H1 (cell line): ENCODE measurements around the gene FBXO21. TPM values are rescaled to one million over a fixed set of nuclear protein-coding genes. Genes with fewer than 3 reads are reported as not detected.

Experiments used
- ASH2L ChIP-seq: fragments of 200-600, 300-600 bp; sonication (generic); IDR thresholded peaks from one replicate; pipeline ENCODE4 v1.7.1; 2017; ENCODE audit warnings: low read length
- CBX8 ChIP-seq: fragments of 300-800, 300-1000 bp; sonication (generic); IDR thresholded peaks from 2 replicates; pipeline ENCODE4 v1.7.1; 2016; ENCODE audit warnings: low read depth, low read length, borderline replicate concordance
- CHD1 ChIP-seq: IDR thresholded peaks from 2 replicates; pipeline ENCODE4 v1.6.1; 2012; ENCODE audit warnings: low read depth, low read length, improper control_type of control experiment
- CHD2 ChIP-seq: IDR thresholded peaks from 2 replicates; pipeline ENCODE4 v1.6.1; 2012; ENCODE audit warnings: low read length, improper control_type of control experiment
- CREB1 ChIP-seq: IDR thresholded peaks from 2 replicates; pipeline ENCODE4 v1.6.1; 2012; ENCODE audit warnings: inconsistent platforms
- EP300 ChIP-seq, 2 experiments: IDR thresholded peaks; 1 replicate in 1 of 2; 2 replicates in 1 of 2; pipeline ENCODE4 v1.6.1; 2011 to 2012; ENCODE audit warnings: low read depth in 2 of 2, low read length in 2 of 2, mild to moderate bottlenecking in 2 of 2, borderline replicate concordance in 1 of 2, inconsistent platforms in 1 of 2, moderate library complexity in 1 of 2
- EZH2 ChIP-seq: fragments of 200-600 bp; sonication (generic); IDR thresholded peaks from 2 replicates; pipeline ENCODE4 v1.7.1; 2012; ENCODE audit warnings: low read depth, mild to moderate bottlenecking, moderate library complexity, low read length, inconsistent platforms; ENCODE audit not compliant: severe bottlenecking
- GABPA ChIP-seq: IDR thresholded peaks from 2 replicates; pipeline ENCODE4 v1.6.1; 2011; ENCODE audit warnings: mild to moderate bottlenecking, low read length, moderate library complexity, borderline replicate concordance; ENCODE audit not compliant: insufficient read depth
- GTF2F1 ChIP-seq: IDR thresholded peaks from 2 replicates; pipeline ENCODE4 v1.6.1; 2012; ENCODE audit warnings: low read depth, low read length, improper control_type of control experiment, borderline replicate concordance
- HDAC2 ChIP-seq, 2 experiments: fragments of 300-600 bp in 1 of 2; sonication (generic) in 1 of 2; IDR thresholded peaks; 2 replicates each; pipeline ENCODE4 v1.6.1; 2011 to 2012; ENCODE audit warnings: low read depth in 2 of 2, low read length in 2 of 2, mild to moderate bottlenecking in 2 of 2, moderate library complexity in 2 of 2, borderline replicate concordance in 1 of 2, inconsistent platforms in 1 of 2
- POLR2A ChIP-seq, 2 experiments: IDR thresholded peaks; 1 replicate in 1 of 2; 2 replicates in 1 of 2; pipeline ENCODE4 v1.6.1; 2011; ENCODE audit warnings: low read depth in 2 of 2, low read length in 2 of 2, mild to moderate bottlenecking in 2 of 2; ENCODE audit errors: control extremely low read depth in 1 of 2
- POLR2AphosphoS5 ChIP-seq: IDR thresholded peaks from 2 replicates; pipeline ENCODE4 v1.6.1; 2011; ENCODE audit warnings: low read depth, low read length
- RAD21 ChIP-seq, 2 experiments: IDR thresholded peaks in 1 of 2; conservative IDR thresholded peaks in 1 of 2; 2 replicates each; pipeline ENCODE4 v1.6.1; 2011; ENCODE audit warnings: low read depth in 2 of 2, low read length in 2 of 2, improper control_type of control experiment in 1 of 2, inconsistent platforms in 1 of 2, mild to moderate bottlenecking in 1 of 2, moderate library complexity in 1 of 2
- SIRT6 ChIP-seq: IDR thresholded peaks from one replicate; pipeline ENCODE4 v1.7.1; 2012; ENCODE audit warnings: low read length, inconsistent platforms
- SP1 ChIP-seq: IDR thresholded peaks from 2 replicates; pipeline ENCODE4 v1.6.1; 2011; ENCODE audit warnings: low read depth, low read length
- TBP ChIP-seq: IDR thresholded peaks from 2 replicates; pipeline ENCODE4 v1.6.1; 2011; ENCODE audit warnings: low read depth, low read length, improper control_type of control experiment
- TEAD4 ChIP-seq: IDR thresholded peaks from 2 replicates; pipeline ENCODE4 v1.6.1; 2012; ENCODE audit warnings: low read depth, low read length, inconsistent platforms, mixed read lengths
- polyA plus RNA-seq, 7 experiments: library from polyadenylated mRNA; depleted of rRNA in 3 of 7; stranded (reverse) in 5 of 7; unstranded in 2 of 7; fragments of >200 nt in 5 of 7; fragments of 200-250 nt in 2 of 7; gene quantifications; 1 replicate in 5 of 7; 2 replicates in 1 of 7; 4 replicates in 1 of 7; pipeline versions ENCODE4 v1.2.1 to v1.2.3, GENCODE V29; 2011 to 2013; ENCODE audit warnings: missing spikeins in 2 of 7, mixed read lengths in 2 of 7
- total RNA-seq: library from RNA; stranded (reverse); fragmentation: NEBNext Ultra II Directional; extraction: Animal tissue kit (Norgen Biotek cat#: 25700); gene quantifications from 2 replicates; pipeline ENCODE4 v1.2.1, GENCODE V29; 2021
- TF ChIP-seq, protein P1 (sequence below): IDR thresholded peaks from 2 replicates; pipeline ENCODE4 v1.6.1; 2012; ENCODE audit warnings: inconsistent platforms
- TF ChIP-seq, protein P2 (sequence below): IDR thresholded peaks from 2 replicates; pipeline ENCODE4 v1.6.1; 2012; ENCODE audit warnings: inconsistent platforms

Gene FBXO21
- total and polyA plus RNA-seq, 2 of the 8 experiments (the other 6 are each of a cell fraction or from before 2014, with no cell fraction given), result 57.0 to 80.6 TPM

DNA sequence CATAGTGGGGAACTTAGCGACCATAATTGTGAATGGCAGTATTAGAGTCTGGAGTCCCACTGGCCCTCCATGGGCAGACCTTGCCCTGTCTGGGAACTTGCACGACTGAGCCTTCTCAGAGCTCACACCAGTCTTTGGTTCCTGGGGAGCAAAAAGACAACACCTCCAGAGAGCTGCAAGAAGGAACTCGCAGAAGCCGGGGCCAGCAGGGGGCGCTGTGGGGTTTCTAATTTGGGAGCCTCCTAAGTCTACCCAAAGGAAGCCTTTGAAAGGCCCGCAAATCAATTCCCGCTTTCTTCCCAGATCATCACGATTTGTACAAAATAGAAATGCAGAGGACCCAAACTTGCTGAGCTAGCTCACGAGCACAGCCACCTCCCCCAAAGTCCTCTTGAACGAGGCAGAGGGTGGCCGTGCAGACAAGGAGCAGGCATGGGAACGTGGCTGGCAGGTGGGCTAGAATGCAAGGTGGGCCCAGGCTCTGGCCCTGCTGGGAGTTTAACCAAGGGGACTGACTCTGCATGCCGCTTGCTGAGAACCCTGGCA lies 46.3 kb upstream of the FBXO21 start (continued):
- TF ChIP-seq, protein P1, sequence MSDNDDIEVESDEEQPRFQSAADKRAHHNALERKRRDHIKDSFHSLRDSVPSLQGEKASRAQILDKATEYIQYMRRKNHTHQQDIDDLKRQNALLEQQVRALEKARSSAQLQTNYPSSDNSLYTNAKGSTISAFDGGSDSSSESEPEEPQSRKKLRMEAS, result peak; percentile 71
- peak; percentile 80 for TF ChIP-seq TBP
- no peak for TF ChIP-seq CHD1
- peak in 1 of 2 experiments; percentile 20; a peak in 1 of 3 replicates for TF ChIP-seq EP300 (IDR thresholded peaks at IDR 0.05; ENCODE audit: borderline replicate concordance in 1 of 2, low read depth in 2 of 2, low read length in 2 of 2)
- TF ChIP-seq SP1, result 0 out of 2 replicates have a peak, but pooled peaks have one; percentile 10
- TF ChIP-seq POLR2AphosphoS5, result peak; percentile 85
- peak in 1 of 2 experiments; percentile 18; a peak in 1 of 4 replicates for TF ChIP-seq HDAC2 (IDR thresholded peaks at IDR 0.05; ENCODE audit: borderline replicate concordance in 1 of 2, low read depth in 2 of 2, low read length in 2 of 2)
- TF ChIP-seq CREB1, result peak; percentile 9; the same call in 1 of the 2 replicates
- 0 out of 2 replicates have a peak, but pooled peaks have one; percentile 41 for TF ChIP-seq GTF2F1
- no peak for TF ChIP-seq CBX8
- 0 out of 2 replicates have a peak, but pooled peaks have one; percentile 45 for TF ChIP-seq TEAD4
- TF ChIP-seq POLR2A (IDR thresholded peaks at IDR 0.05; ENCODE audit: control extremely low read depth in 1 of 2, low read depth in 2 of 2, low read length in 2 of 2), result peak; percentile 22 to 82
- TF ChIP-seq CHD2, result 0 out of 2 replicates have a peak, but pooled peaks have one; percentile 35
- no peak for TF ChIP-seq SIRT6
- no peak; the same call in 1 of the 2 replicates for TF ChIP-seq GABPA
- TF ChIP-seq ASH2L, result peak; percentile 11
- TF ChIP-seq, protein P2, sequence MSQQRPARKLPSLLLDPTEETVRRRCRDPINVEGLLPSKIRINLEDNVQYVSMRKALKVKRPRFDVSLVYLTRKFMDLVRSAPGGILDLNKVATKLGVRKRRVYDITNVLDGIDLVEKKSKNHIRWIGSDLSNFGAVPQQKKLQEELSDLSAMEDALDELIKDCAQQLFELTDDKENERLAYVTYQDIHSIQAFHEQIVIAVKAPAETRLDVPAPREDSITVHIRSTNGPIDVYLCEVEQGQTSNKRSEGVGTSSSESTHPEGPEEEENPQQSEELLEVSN, result peak; percentile 72; the same call in 1 of the 2 replicates
- peak; percentile 75 to 85 for TF ChIP-seq RAD21 (IDR thresholded peaks at IDR 0.05 in 1 of 2, conservative IDR thresholded peaks at IDR 0.05 in 1 of 2; ENCODE audit: low read depth in 2 of 2, low read length in 2 of 2)
- no peak for TF ChIP-seq EZH2
